DMS79 treated with DMSO at 0.1 percent for 48 hours (cell line): ENCODE measurements around the gene TM7SF2.

ENCODE experiments used
- DNase-seq: peaks from one replicate; lab custom pipeline; 2025; lab: John Stamatoyannopoulos, UW

Gene TM7SF2

DNA sequence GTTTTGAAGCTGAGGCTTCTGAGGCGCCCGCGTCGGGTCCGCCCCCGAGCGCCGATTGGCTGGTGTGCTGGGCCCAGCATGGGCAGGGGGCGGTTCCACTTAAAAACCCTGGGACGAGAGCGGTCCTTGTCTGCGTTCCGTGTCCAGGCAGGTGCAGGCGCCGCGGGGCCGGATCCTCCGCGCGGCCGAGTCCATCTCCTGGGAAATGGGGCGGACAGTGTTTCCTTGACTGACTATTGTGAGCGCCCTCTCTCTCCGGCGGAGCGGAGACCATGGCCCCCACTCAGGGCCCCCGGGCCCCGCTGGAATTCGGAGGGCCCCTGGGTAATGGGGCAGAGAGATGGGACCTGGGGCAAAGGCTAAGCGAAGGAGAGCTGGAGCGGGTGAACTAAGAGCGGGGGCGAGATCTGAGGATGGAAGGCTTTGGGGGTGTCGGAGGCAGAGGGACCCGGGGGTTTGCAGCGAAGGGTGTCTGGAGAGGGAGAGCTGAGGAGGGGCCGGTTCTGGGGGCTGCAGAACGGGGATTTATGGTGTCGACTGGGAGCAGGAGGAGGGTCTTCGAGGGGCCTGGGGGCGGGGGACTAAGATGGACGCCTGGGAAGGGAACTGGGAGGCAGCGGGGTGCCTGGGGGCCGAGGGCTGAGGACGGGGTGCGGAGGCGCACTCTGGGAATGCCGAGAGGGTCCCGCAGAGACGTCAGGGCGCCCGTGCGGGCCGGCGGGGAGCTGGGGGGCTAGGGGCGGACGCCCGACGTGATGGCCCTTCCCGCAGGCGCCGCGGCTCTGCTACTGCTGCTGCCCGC is at the start of gene TM7SF2:
Gene TM7SF2 (plus strand): TSS at position 129 of the 802 bp plus-strand sequence. CDS start 144 bp downstream, at position 273.
- DNase-seq: peak; percentile 93

DNA sequence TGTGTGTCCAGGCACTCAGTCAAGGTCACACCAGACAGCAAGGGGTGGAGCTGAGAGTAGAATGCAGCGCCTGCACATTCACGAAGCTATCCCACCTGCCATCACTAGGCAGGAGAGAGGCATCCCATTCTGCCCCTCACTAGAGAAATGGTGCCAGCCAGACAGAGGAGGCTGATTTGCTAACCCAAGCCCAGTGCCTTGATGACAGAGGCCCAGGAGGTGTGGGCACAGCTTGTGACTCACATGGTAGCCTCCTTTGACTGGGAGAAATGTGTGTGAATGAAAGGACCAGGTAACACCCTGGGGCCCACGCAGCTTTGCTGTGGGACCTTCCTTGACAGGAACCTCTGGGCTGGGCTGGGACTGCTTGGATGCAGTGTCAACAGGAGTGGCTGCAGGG is 48.1 kb upstream of the TM7SF2 start:
- no peak for DNase-seq

DNA sequence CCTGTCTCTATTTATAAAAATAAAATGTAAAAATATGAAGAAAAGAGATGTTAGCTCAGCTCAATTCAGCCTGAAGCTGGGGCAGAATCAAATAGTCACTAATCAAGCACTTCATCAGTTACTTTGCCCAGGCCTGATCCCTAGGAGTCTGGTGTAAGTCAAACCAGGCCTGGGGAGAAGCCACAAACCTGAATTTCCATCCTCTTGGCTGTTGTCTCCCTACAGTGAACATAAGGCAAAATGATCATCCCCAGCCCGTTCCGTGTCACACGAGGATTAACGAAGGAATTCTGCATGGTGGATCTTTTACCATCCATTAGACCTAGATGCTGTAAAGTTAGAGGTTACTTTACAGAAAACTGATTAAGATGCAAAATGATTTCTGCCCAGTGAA is 46.8 kb upstream of the TM7SF2 start:
- no peak for DNase-seq

GRCh38 chr11:65065851-65066250 is 45.8 kb upstream of the TM7SF2 start:
- DNase-seq: no peak

DNA sequence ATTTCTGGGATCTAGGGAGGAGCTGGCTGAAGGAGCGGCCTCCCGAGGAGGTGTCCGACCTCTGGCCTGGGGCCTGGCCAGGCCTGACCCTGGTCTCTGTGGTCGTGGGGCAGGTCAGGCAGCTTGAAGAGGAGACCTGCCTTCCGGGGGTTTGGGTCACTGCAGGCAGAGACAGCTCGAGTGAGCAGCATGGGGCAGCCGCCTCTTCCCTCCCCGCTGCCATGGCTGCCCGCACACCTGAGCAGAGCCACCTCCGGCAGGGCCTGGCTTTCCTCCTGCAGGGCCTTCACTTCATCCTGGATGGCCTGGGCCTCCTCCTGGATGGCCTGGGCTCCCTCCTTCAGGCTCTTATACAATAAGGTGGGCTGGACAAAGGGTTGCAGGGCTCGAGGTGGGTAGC is 45.4 kb upstream of the TM7SF2 start:
- DNase-seq: no peak

DNA sequence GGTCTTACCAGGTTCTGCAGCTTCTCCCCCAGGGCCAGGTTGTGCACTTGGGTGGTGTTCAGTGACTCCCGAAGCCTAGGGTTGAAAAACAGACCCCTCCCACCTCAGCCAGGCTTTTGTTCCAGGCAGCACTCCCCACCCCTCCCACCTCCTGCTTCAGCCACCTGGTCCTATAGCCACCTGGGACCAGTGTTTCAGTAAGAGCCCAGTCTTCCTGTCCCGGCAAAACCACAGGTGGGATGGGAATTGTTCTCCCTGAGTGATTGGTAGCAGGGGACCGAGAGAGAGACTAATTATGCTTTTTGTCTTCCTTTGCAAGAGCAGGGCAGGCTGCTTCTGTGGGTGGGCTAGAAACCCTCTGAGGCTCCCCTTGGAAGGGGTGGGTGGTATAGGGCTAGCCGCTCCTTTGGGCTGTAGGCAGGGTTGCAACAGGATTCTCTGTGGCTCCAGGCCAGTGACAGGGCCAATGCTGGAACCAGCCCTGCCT is 44.8 kb upstream of the TM7SF2 start:
- peak; percentile 89 for DNase-seq

DNA sequence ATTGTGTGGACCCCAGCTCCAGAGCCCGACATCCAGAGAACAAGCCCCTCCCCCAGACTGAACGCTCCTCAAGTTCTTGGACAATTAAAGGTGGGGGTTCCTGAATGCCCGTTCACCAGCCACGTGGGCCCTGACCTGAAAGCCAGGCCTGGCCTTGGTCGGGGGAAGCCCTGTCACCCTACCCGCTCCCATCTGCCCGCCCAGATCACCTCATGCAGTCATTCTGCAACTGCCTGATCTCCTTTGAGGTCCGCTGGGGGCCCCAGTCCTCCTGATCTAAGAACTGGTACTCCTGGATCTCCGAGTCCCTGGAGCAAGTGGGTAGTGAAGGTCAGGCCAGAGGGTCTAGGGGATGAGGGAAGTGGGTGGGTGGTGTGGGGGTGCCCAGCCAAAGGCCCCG is 44.2 kb upstream of the TM7SF2 start:
- no peak for DNase-seq

GRCh38 chr11:65069217-65069616 is 42.5 kb upstream of the TM7SF2 start:
- no peak for DNase-seq

DNA sequence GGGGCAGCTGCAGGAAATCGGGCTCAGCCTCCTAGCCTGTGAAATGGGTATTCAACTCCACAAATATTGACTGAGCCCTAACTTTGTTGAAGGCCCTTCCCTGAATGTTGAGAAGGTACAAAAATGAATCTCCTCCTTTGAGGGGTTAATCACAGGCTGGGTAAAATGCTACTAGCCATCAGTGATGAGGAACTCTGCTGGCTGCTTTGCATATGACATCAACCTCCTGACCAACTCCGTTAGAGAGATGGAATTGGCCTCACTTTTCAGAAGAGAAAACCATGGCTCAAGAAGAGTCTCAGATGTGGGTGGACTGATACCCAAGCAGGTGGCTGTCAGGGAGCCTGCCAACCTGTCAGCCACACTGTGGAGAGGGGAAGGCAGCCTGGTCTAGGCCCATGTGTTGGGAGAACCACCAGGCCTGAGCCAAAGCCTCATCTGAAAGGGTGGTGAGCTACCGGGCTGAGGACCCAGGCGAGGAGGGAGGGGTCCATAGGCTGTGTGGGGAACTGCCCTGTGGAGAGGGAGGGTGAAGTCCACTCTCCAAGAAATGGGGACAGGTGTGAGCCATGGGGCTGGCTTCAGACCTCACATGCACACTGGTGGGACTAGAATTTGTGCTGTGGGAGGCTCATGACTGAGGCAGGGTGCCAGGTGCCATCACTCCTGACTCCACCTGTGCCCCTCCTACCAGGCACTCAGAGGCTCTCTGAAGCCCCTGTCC is 39.6 kb upstream of the TM7SF2 start:
- DNase-seq: no peak

GRCh38 chr11:65072631-65072966 is 39.1 kb upstream of the TM7SF2 start:
- DNase-seq: no peak

DNA sequence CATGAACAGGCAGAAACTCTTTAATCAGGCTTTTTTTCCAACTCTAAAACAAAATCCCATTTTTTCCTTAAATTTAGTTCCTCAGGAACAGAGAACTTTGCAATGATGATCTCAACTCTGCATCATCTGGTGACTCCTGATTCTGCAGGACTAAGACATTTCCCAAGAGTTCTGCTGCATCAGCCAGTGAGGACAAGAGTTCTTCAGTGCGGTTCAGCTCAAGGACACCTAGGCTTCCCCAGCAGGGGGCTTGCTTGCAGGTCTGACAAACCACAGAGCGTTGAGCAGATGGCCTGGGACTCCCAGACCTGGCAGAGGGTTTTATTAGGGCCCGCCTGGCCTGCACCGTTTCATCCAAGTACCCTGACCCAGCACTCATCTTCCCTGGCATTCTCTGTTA is 34.2 kb upstream of the TM7SF2 start:
- DNase-seq: peak; percentile 7

GRCh38 chr11:65078151-65078550 is 33.5 kb upstream of the TM7SF2 start:
- no peak for DNase-seq

- no peak for DNase-seq
These were observed 32.8 kb upstream of the TM7SF2 start for GRCh38 chr11:65078786-65079342.

DNA sequence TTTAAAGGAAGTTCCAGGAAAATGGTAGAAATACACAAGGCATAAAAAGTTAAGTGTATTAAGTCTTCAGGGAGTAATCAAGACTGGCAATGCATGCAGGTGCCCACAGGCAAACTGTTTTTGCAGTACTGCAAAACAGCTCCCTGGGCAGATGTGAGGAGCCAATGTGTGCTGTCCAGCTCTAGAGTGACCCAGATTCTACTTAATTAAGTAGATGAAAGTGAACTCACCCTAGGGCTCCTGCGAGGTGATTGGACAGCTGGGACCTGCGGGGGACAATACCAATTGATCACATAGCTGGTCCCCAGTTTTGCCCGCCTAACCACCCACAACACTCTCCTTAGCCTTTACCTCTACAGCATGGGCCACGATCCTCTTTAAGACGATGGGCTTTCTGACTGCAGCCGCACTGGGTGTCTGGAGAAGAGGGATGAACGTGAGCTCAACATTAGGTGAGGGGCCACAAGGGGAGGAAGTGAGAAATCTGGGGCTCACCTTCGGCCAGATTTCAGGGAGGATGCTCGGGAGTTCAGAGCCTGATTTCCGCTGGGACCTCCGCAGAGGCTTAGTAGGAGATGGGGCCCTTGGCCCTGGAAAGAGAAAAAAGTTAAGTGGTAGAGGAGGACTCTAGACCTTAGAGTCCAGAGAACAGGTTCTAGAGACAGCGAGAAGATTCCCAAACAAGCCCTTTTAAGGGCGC is 28.4 kb upstream of the TM7SF2 start:
- DNase-seq: no peak

- peak; percentile 94 for DNase-seq
These were observed 27.7 kb upstream of the TM7SF2 start, which contains the start of the genes CDCA5 and ZFPL1 for GRCh38 chr11:65083834-65084597. Gene CDCA5, minus strand, starts transcription at chr11:65084040. Its CDS starts 62 bp downstream, at chr11:65083978. Gene ZFPL1, plus strand, starts transcription at chr11:65084222. Its CDS starts 477 bp downstream, at chr11:65084699.

DNA sequence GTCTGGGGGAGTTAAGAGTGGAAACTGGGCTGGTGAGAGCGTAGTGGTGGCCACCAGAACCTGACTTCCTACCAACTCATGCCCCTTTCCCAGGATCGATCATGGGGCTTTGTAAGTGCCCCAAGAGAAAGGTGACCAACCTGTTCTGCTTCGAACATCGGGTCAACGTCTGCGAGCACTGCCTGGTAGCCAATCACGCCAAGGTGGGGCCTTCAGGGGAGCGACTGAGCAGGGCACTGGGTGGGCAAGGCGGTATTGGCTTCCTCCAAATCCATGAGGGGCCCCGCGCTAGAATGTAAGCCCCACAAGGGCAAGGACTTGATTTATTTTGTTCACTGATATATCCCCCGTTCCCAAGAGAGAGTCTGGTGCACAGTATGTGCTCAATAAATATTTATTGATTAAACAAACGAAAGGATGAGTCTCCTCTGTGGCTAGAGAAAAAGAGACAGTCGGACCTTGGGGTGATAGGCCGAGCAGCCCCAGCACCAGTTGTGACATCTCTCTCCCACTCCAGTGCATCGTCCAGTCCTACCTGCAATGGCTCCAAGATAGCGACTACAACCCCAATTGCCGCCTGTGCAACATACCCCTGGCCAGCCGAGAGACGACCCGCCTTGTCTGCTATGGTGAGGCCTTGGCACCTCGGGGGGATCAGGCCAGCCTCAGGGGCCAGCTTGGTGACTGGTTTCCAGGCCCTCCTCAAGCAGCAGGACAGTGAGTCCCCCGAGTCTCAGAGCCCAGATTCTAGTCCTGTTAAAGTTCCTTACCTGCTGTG is 26.9 kb upstream of the TM7SF2 start:
- DNase-seq: no peak

DNA sequence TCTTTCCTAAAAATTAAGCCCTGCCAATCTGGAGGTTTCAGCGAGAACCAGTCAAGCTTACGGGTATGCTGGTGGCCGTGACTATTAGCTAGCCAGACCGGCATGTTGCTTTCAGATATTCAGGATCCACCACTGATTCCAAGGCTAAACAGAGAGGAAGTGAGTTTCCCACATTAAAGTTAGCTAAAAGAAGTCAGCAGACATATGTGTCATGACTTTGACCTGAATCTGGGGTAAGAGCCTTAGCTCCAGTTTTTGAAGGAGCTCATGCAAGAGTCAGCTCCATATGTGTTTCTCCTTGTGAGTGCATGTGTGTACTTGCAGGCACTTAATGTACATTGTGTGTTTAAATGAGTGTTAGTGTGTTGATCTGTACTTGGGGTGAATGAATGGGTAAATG is 26.2 kb upstream of the TM7SF2 start:
- DNase-seq: no peak

DNA sequence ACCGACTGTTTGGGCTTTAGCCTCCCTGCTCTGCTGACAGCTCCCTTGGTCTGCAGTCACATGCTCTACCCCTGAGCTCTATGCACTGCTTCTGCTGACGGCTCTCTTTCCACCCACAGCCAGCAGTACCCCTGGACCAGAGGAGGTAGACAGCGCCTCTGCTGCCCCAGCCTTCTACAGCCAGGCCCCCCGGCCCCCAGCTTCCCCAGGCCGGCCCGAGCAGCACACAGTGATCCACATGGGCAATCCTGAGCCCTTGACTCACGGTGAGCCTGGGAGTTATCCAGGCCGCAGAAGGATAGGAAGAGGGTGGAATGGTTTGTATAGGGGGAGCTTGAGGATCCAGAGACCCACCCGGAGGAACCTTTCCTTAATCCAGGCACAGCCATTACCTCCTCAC is 24.9 kb upstream of the TM7SF2 start:
- no peak for DNase-seq

DNA sequence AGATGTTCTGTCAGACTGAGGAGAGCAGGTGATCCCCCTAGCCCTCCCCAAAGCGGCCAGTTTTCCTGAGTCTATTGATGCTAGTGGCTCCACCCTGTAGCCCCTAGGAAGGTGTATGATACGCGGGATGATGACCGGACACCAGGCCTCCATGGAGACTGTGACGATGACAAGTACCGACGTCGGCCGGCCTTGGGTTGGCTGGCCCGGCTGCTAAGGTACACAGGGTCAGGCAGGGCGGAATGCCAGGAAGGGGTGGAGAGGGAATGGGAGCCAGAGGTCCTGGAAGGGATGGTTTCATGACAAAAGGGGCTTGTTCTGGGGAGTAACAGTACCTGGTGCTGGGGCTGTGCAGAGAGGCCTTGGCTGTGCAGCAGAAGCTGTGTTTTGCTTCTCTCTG is 24.5 kb upstream of the TM7SF2 start:
- no peak for DNase-seq

DNA sequence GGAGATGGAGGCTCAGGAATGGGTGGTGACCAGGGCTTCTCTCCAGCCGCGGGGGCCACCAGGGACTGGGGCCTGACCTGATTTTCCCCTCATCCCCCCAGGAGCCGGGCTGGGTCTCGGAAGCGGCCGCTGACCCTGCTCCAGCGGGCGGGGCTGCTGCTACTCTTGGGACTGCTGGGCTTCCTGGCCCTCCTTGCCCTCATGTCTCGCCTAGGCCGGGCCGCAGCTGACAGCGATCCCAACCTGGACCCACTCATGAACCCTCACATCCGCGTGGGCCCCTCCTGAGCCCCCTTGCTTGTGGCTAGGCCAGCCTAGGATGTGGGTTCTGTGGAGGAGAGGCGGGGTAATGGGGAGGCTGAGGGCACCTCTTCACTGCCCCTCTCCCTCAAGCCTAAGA is 23.8 kb upstream of the TM7SF2 start:
- no peak for DNase-seq

GRCh38 chr11:65089621-65090020 is 22.1 kb upstream of the TM7SF2 start:
- no peak for DNase-seq
